Activated CD4-positive, alpha-beta T cell treated with anti-CD3 and anti-CD28 coated beads, Interleukin-2, amount 10 ng/mL, durations not matched to agents 24 days and 14 days (primary cell): ENCODE data around the gene COG3. TPM values are rescaled to one million over a fixed set of nuclear protein-coding genes. Genes with fewer than 3 reads are reported as not detected.

Experiments used
- DNase-seq: peaks from one replicate; pipeline ENCODE4 v3.0.0; 2022
- H3K27ac Mint-ChIP-seq: one replicate; pipeline ENCODE4 v1.8.0; 2022; ENCODE audit warnings: mild to moderate bottlenecking, mixed read lengths
- H3K27me3 Mint-ChIP-seq: one replicate; pipeline ENCODE4 v1.8.0; 2022; ENCODE audit warnings: mixed read lengths
- H3K36me3 Mint-ChIP-seq: one replicate; pipeline ENCODE4 v1.8.0; 2022; ENCODE audit warnings: low read depth, mild to moderate bottlenecking, mixed read lengths
- H3K4me1 Mint-ChIP-seq: one replicate; pipeline ENCODE4 v1.8.0; 2021; ENCODE audit warnings: mixed read lengths
- H3K4me3 Mint-ChIP-seq: one replicate; pipeline ENCODE4 v1.8.0; 2022; ENCODE audit warnings: mild to moderate bottlenecking, moderate library complexity, mixed read lengths
- H3K9me3 Mint-ChIP-seq: one replicate; pipeline ENCODE4 v1.8.0; 2021; ENCODE audit warnings: mixed read lengths
- intact Hi-C: fragments of 100-400 bp; cut with micrococcal nuclease; formaldehyde crosslinking; loops from one replicate; pipeline ENCODE4 v1.15.1; 2023
- total RNA-seq: library from RNA; stranded (reverse); gene quantifications from 2 replicates; pipeline ENCODE4 v1.2.3, GENCODE V29; 2022

The COG3 gene
- total RNA-seq, 1 donor from 2014 or later: 20.7 TPM

DNA sequence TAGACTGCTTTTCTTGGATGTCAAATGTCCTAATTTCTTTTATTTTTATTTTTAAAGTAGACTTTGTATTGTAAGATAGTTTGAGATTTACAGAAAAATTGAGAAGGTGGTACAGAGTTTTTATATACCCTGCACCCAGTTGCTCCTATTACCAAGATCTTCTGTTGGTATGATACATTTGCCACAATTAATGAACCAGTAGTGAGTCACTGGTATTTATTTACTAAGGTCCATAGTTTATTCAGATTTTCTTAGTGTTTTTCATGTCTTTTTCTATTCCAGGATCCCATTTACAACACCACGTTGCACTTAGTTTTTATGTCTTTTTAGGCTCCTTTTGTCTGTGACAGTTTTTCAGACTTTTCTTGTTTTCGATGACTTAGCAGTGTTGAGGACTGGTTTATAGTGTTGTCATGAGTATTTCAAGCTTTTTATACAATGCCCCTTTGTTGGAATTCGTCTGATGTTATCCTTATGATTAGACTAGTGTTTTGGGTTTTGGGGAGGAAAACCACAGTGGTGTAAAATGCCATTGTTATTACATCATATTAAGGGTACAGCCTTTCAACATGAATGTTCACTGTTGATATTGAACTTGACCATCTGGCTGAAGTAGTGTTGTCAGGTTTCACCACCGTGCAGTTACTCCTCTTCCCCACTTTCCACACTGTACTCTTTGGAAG, 35.9 kb downstream of the COG3 start:
- DNase-seq: no peak
- H3K9me3 Mint-ChIP-seq: no peaks in the 10 kb centered on the region
- H3K4me1 Mint-ChIP-seq: peaks cover 8% of the 10 kb centered on the region
- intact Hi-C loops: no loop called here
- H3K4me3 Mint-ChIP-seq: no peak overlapping the region
- H3K27ac Mint-ChIP-seq: no peak overlapping the region
- peaks cover 59% of the 10 kb centered on the region for H3K36me3 Mint-ChIP-seq
- no peaks in the 10 kb centered on the region for H3K27me3 Mint-ChIP-seq

DNA sequence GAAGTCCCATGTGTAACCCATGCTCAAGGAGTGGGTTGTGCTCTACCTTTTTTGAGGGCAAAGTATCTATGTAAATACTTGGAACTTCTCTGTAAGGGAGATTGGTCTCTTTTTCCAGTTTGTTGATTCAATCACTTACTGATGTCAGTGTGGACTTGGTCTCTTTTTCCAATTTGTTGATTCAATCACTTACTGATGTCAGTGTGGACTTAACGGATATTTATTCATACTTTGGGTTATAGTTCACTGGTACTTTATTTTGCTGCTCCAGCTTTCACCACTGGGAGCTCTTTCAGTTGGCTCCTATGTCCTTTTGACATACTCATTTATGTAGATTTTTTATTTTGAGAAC, 36.4 kb downstream of the COG3 start:
- Mint-ChIP-seq H3K27me3 (no peaks in the 10 kb centered on the region), H3K27ac (no peak overlapping the region), H3K4me1 (peaks cover 8% of the 10 kb centered on the region), H3K4me3 (no peak overlapping the region), H3K36me3 (peaks cover 61% of the 10 kb centered on the region), H3K9me3 (no peaks in the 10 kb centered on the region)
- DNase-seq: no peak
- intact Hi-C loops: no loop called here

DNA sequence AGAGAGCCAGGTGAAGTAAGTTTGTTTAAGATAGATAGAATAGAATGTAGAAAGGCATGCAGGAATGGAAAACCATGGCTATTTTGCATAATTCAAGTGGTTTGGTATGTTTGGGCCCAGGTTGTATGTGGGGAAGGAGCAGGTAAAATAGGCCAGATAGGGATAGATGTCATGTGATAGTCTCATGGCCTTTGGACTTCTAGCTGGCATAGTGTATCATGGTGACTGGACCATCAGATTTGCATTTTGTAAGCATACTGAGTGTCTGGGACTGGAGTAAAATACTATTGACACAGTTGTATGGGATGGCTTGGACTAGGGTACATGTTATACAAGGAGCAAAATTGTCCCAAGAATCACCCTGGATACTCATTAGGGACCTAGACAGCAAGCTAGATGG, 38.9 kb downstream of the COG3 start:
- no peaks in the 10 kb centered on the region for H3K27me3 Mint-ChIP-seq
- intact Hi-C loops: no loop called here
- peaks cover 8% of the 10 kb centered on the region for H3K4me1 Mint-ChIP-seq
- no peaks in the 10 kb centered on the region for H3K9me3 Mint-ChIP-seq
- H3K27ac Mint-ChIP-seq: no peak overlapping the region
- H3K4me3 Mint-ChIP-seq: no peak overlapping the region
- peaks cover 53% of the 10 kb centered on the region for H3K36me3 Mint-ChIP-seq
- no peak for DNase-seq

DNA sequence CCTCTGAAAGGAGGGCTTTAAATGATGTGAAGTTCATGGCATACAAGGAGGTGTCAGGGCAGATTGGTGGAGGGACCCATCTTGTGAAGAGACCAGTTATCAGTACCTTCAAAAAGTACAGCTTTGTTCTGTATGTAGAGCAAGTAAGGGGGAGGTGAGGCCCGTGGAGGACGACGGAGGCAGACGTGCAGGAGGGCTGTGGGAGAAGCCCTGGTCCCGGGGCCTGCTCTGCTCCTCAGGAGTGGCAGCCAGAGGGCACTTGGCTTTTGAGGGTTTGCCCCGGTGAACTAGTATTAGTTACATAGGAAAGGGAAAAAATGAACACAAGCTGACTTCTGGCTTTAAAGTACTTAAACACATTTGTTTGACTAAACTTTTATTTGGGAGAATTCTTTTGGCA, 42.1 kb downstream of the COG3 start:
- Mint-ChIP-seq H3K27ac (no peak overlapping the region), H3K27me3 (no peaks in the 10 kb centered on the region), H3K36me3 (peaks cover 49% of the 10 kb centered on the region)

DNA sequence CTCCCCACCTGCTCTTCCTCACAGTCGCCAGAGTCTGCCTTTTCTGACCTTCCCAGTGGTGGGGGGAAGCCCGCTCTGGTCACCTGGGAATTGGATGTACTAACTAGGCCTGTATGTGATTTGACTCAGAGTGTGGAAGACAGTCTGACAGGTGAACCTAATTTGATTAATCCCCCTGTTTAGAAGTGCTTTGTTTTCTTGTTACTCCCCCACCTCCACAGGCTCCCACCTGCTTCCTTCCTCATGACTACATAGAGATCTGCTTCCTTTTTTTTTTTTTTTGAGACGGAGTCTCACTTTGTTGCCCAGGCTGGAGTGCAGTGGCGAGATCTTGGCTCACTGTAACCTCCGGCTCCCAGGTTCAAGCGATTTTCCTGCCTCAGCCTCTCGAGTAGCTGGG, 44.0 kb downstream of the COG3 start:
- Mint-ChIP-seq H3K36me3 (peaks cover 47% of the 10 kb centered on the region), H3K27ac (no peak overlapping the region)
- intact Hi-C loops: no loop called here

More for the DNA sequence above, 42.1 kb downstream of the COG3 start:
- intact Hi-C loops: no loop called here
- no peak for DNase-seq
- Mint-ChIP-seq H3K4me1 (peaks cover 2% of the 10 kb centered on the region), H3K4me3 (no peak overlapping the region), H3K9me3 (no peaks in the 10 kb centered on the region)

GRCh38 chr13:45510672-45511071, 45.9 kb downstream of the COG3 start:
- Mint-ChIP-seq H3K36me3 (peaks cover 45% of the 10 kb centered on the region), H3K9me3 (no peaks in the 10 kb centered on the region), H3K27ac (no peak overlapping the region), H3K4me3 (no peak overlapping the region), H3K4me1 (peaks cover 5% of the 10 kb centered on the region), H3K27me3 (no peaks in the 10 kb centered on the region)
- DNase-seq: no peak
- intact Hi-C loops: loop anchor here (2.0 kb wide), 1 partner anchor 810 kb away; no protein-coding TSS in a partner anchor

More for the DNA sequence above, 44.0 kb downstream of the COG3 start:
- no peak for DNase-seq
- Mint-ChIP-seq H3K27me3 (no peaks in the 10 kb centered on the region), H3K4me1 (peaks cover 5% of the 10 kb centered on the region), H3K4me3 (no peak overlapping the region), H3K9me3 (no peaks in the 10 kb centered on the region)

DNA sequence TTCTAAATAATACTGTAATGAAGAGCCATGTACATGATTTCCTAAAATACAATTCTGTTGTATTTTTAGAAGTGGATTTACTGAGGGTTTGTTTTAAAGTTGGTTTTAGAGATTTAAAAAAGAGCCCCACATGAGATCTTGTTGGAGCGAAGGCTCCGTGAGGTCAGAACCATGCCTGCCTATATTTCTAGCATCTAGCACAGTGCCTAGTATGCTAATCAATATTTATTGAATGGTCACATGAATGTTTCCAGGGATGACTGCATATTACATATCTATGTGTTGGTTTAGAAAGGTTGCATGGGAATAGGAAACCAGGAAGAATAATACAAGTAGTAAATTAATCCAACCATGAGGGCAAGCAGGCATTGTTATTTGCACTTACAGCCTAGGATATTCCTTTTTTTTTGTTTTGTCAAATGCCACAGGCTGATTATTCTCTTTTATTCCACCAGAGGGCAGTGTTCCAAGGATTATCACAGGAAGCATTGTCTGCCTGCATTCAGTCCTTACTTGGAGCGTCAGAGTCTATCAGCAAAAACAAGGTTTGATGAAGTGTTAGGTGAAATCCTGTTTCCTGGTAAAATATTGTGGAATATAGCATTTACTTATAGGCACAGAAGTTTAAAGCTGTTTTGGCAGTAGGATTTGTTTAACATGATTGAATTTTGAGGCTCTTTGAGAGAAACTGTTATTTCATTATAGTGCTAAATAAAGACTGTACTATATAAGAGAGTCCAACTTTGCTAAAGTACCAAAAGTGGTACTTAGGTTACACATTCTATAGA, 46.8 kb downstream of the COG3 start:
- no peaks in the 10 kb centered on the region for H3K9me3 Mint-ChIP-seq
- H3K4me1 Mint-ChIP-seq: peaks cover 5% of the 10 kb centered on the region
- peaks cover 43% of the 10 kb centered on the region for H3K36me3 Mint-ChIP-seq
- H3K27me3 Mint-ChIP-seq: no peaks in the 10 kb centered on the region
- H3K27ac Mint-ChIP-seq: peak overlapping the region; percentile 23
- intact Hi-C loops: loop anchor here (2.0 kb wide), 1 partner anchor 809 kb away; no protein-coding TSS in a partner anchor
- H3K4me3 Mint-ChIP-seq: no peak overlapping the region
- DNase-seq: peak; percentile 83

DNA sequence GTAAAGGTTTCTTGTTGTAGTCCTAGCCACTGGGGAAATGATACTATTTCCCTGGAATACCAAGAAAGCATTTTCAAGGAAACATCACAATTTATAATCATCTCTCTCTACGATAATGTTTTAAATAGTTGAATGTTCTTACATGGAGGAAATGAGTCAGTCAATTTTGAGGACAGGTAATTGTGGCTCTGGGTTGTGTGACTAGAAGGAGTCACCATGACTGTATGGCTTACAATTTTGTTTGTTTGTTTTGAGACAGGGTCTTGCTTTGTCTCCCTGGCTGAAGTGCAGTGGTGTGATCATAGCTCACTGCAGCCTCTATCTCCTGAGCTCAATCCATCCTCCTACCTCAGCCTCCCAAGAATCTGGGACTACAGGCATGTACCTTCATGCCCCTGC, 47.4 kb downstream of the COG3 start:
- Mint-ChIP-seq H3K27ac (no peak overlapping the region), H3K4me1 (peaks cover 5% of the 10 kb centered on the region), H3K4me3 (no peak overlapping the region), H3K9me3 (no peaks in the 10 kb centered on the region), H3K36me3 (peaks cover 42% of the 10 kb centered on the region), H3K27me3 (no peaks in the 10 kb centered on the region)
- intact Hi-C loops: no loop called here
- no peak for DNase-seq

DNA sequence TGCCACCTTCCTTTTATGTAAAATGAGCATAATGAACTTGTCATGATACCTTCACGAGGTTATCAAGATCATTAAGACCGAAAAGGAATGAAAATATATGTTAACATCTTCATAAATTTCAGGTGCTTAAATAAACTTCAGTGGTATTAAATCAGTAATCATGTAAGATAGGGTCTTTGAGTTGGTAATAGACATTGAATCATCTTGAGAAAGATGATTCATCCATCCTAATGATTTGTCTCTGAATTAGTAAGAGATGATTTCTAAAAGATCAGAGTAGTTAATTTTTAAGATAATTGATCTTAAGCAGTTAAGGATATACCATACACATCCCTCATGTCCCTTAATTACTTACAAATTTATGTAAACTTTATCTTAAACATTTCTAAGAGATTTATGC, 52.0 kb downstream of the COG3 start:
- peaks cover 14% of the 10 kb centered on the region for H3K4me1 Mint-ChIP-seq
- H3K27me3 Mint-ChIP-seq: no peaks in the 10 kb centered on the region
- peaks cover 57% of the 10 kb centered on the region for H3K36me3 Mint-ChIP-seq
- intact Hi-C loops: no loop called here
- no peak overlapping the region for H3K4me3 Mint-ChIP-seq
- no peaks in the 10 kb centered on the region for H3K9me3 Mint-ChIP-seq
- no peak for DNase-seq
- no peak overlapping the region for H3K27ac Mint-ChIP-seq

- intact Hi-C loops: no loop called here
- Mint-ChIP-seq H3K4me1 (peaks cover 11% of the 10 kb centered on the region), H3K9me3 (no peaks in the 10 kb centered on the region), H3K36me3 (peaks cover 58% of the 10 kb centered on the region), H3K4me3 (no peak overlapping the region), H3K27me3 (no peaks in the 10 kb centered on the region), H3K27ac (no peak overlapping the region)
- no peak for DNase-seq
Measured at GRCh38 chr13:45518525-45519245, 53.9 kb downstream of the COG3 start.

DNA sequence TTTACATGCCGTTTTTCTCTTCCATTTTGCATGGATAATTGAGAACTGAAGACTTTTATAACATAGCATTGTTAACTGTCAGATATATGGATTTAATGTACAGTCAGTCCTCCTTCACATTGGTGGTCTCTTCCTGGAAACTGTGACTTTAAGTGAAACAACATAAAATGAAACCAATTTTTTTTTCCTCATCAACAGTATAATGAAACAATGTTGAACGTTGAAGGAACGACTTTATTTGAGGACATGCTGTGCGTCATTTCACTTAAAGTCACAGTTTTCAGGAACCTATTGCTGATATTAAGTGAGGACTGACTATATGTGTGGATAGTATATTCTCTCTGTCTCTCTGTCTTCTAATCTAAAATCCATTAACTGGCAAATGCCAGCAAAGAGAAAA, 54.8 kb downstream of the COG3 start:
- H3K27ac Mint-ChIP-seq: no peak overlapping the region
- no peaks in the 10 kb centered on the region for H3K27me3 Mint-ChIP-seq
- intact Hi-C loops: no loop called here
- H3K4me1 Mint-ChIP-seq: peaks cover 11% of the 10 kb centered on the region
- H3K9me3 Mint-ChIP-seq: no peaks in the 10 kb centered on the region
- H3K4me3 Mint-ChIP-seq: no peak overlapping the region
- peaks cover 58% of the 10 kb centered on the region for H3K36me3 Mint-ChIP-seq
- no peak for DNase-seq

GRCh38 chr13:45521297-45521696, 56.6 kb downstream of the COG3 start:
- no peak overlapping the region for H3K27ac Mint-ChIP-seq
- peaks cover 11% of the 10 kb centered on the region for H3K4me1 Mint-ChIP-seq
- no peaks in the 10 kb centered on the region for H3K27me3 Mint-ChIP-seq
- no peaks in the 10 kb centered on the region for H3K9me3 Mint-ChIP-seq
- no peak overlapping the region for H3K4me3 Mint-ChIP-seq
- DNase-seq: no peak
- intact Hi-C loops: no loop called here
- peaks cover 60% of the 10 kb centered on the region for H3K36me3 Mint-ChIP-seq

- no peak overlapping the region for H3K27ac Mint-ChIP-seq
- H3K9me3 Mint-ChIP-seq: no peaks in the 10 kb centered on the region
- intact Hi-C loops: no loop called here
- peaks cover 11% of the 10 kb centered on the region for H3K4me1 Mint-ChIP-seq
- no peak overlapping the region for H3K4me3 Mint-ChIP-seq
- H3K27me3 Mint-ChIP-seq: no peaks in the 10 kb centered on the region
- H3K36me3 Mint-ChIP-seq: peaks cover 57% of the 10 kb centered on the region
- no peak for DNase-seq
Measured at GRCh38 chr13:45522571-45522970, 57.8 kb downstream of the COG3 start.
